Measurements from ENCODE around the gene ZNF248.
"Not testable (repeated sequence)": the region's sequence is repeated elsewhere in the genome, so short reads cannot be mapped to it uniquely, and the experiment has no call there.

ZNF248 gene

GRCh38 chr10:37865264-37865663 lies 7.9 kb upstream of the ZNF248 start:
- Histone ChIP-seq H3K4me3 (ENCODE audit: low read length) (no peak overlapping the region), H3K27ac (ENCODE audit: low read length) (no peak overlapping the region), H3K4me1 (ENCODE audit: control insufficient read depth, low read depth, low read length) (no peaks in the 10 kb centered on the region), H3K36me3 (ENCODE audit: control insufficient read depth, low read depth, low read length) (no peaks in the 10 kb centered on the region), H3K9me3 (ENCODE audit: control insufficient read depth, low read depth, low read length) (peaks cover 30% of the 10 kb centered on the region), H3K9ac (ENCODE audit: low read length) (no peak overlapping the region), H3K27me3 (ENCODE audit: control insufficient read depth, insufficient read depth, low read length) (no peaks in the 10 kb centered on the region)

GRCh38 chr10:37860494-37861190 lies 3.2 kb upstream of the ZNF248 start:
- no peak overlapping the region for H3K4me3 ChIP-seq (ENCODE audit: low read length)
- H3K4me1 ChIP-seq (ENCODE audit: control insufficient read depth, low read depth, low read length) = peaks cover 6% of the 10 kb centered on the region
- H3K9ac ChIP-seq (ENCODE audit: low read length) = no peak overlapping the region
- no peaks in the 10 kb centered on the region for H3K36me3 ChIP-seq (ENCODE audit: control insufficient read depth, low read depth, low read length)
- H3K27ac ChIP-seq (ENCODE audit: low read length) = no peak overlapping the region
- H3K27me3 ChIP-seq (ENCODE audit: control insufficient read depth, insufficient read depth, low read length) = peaks cover 4% of the 10 kb centered on the region
- peaks cover 25% of the 10 kb centered on the region for H3K9me3 ChIP-seq (ENCODE audit: control insufficient read depth, low read depth, low read length)

- H3K9me3 ChIP-seq (ENCODE audit: control insufficient read depth, low read depth, low read length) = peaks cover 21% of the 10 kb centered on the region
- not testable (repeated sequence) for H3K27ac ChIP-seq (ENCODE audit: low read length); H3K36me3 ChIP-seq (ENCODE audit: control insufficient read depth, low read depth, low read length); H3K4me3 ChIP-seq (ENCODE audit: low read length); H3K9ac ChIP-seq (ENCODE audit: low read length); H3K27me3 ChIP-seq (ENCODE audit: control insufficient read depth, insufficient read depth, low read length); H3K4me1 ChIP-seq (ENCODE audit: control insufficient read depth, low read depth, low read length)
Measured at GRCh38 chr10:37859270-37859669, 1.9 kb upstream of the ZNF248 start.

- peaks cover 6% of the 10 kb centered on the region for H3K4me1 ChIP-seq (ENCODE audit: control insufficient read depth, low read depth, low read length)
- H3K27ac ChIP-seq (ENCODE audit: low read length) = no peak overlapping the region
- no peaks in the 10 kb centered on the region for H3K36me3 ChIP-seq (ENCODE audit: control insufficient read depth, low read depth, low read length)
- H3K27me3 ChIP-seq (ENCODE audit: control insufficient read depth, insufficient read depth, low read length) = peaks cover 4% of the 10 kb centered on the region
- H3K9ac ChIP-seq (ENCODE audit: low read length) = peak overlapping the region; percentile 33
- H3K9me3 ChIP-seq (ENCODE audit: control insufficient read depth, low read depth, low read length) = peaks cover 5% of the 10 kb centered on the region
- H3K4me3 ChIP-seq (ENCODE audit: low read length) = peak overlapping the region; percentile 64
Measured at GRCh38 chr10:37856881-37857286, 526 bp downstream of the ZNF248 start.

GRCh38 chr10:37855636-37856035 lies 1.8 kb downstream of the ZNF248 start:
- H3K4me1 ChIP-seq (ENCODE audit: control insufficient read depth, low read depth, low read length) = peaks cover 6% of the 10 kb centered on the region
- peaks cover 2% of the 10 kb centered on the region for H3K9me3 ChIP-seq (ENCODE audit: control insufficient read depth, low read depth, low read length)
- H3K27me3 ChIP-seq (ENCODE audit: control insufficient read depth, insufficient read depth, low read length) = peaks cover 4% of the 10 kb centered on the region
- no peak overlapping the region for H3K9ac ChIP-seq (ENCODE audit: low read length)
- H3K36me3 ChIP-seq (ENCODE audit: control insufficient read depth, low read depth, low read length) = no peaks in the 10 kb centered on the region
- no peak overlapping the region for H3K27ac ChIP-seq (ENCODE audit: low read length)
- H3K4me3 ChIP-seq (ENCODE audit: low read length) = peak overlapping the region; percentile 8

GRCh38 chr10:37854626-37855025 lies 2.8 kb downstream of the ZNF248 start:
- Histone ChIP-seq H3K27ac (ENCODE audit: low read length) (no peak overlapping the region), H3K27me3 (ENCODE audit: control insufficient read depth, insufficient read depth, low read length) (peaks cover 4% of the 10 kb centered on the region), H3K4me3 (ENCODE audit: low read length) (no peak overlapping the region), H3K4me1 (ENCODE audit: control insufficient read depth, low read depth, low read length) (peaks cover 6% of the 10 kb centered on the region), H3K9me3 (ENCODE audit: control insufficient read depth, low read depth, low read length) (no peaks in the 10 kb centered on the region), H3K36me3 (ENCODE audit: control insufficient read depth, low read depth, low read length) (no peaks in the 10 kb centered on the region), H3K9ac (ENCODE audit: low read length) (no peak overlapping the region)

GRCh38 chr10:37844644-37845043 lies 12.8 kb downstream of the ZNF248 start:
- no peaks in the 10 kb centered on the region for H3K36me3 ChIP-seq (ENCODE audit: control insufficient read depth, low read depth, low read length)
- no peak overlapping the region for H3K9ac ChIP-seq (ENCODE audit: low read length)
- no peaks in the 10 kb centered on the region for H3K9me3 ChIP-seq (ENCODE audit: control insufficient read depth, low read depth, low read length)
- H3K4me3 ChIP-seq (ENCODE audit: low read length) = no peak overlapping the region
- H3K27me3 ChIP-seq (ENCODE audit: control insufficient read depth, insufficient read depth, low read length) = no peaks in the 10 kb centered on the region
- H3K27ac ChIP-seq (ENCODE audit: low read length) = no peak overlapping the region
- no peaks in the 10 kb centered on the region for H3K4me1 ChIP-seq (ENCODE audit: control insufficient read depth, low read depth, low read length)

- Histone ChIP-seq H3K9me3 (ENCODE audit: control insufficient read depth, low read depth, low read length) (peaks cover 25% of the 10 kb centered on the region), H3K27ac (ENCODE audit: low read length) (no peak overlapping the region), H3K36me3 (ENCODE audit: control insufficient read depth, low read depth, low read length) (peaks cover 23% of the 10 kb centered on the region), H3K4me1 (ENCODE audit: control insufficient read depth, low read depth, low read length) (no peaks in the 10 kb centered on the region), H3K4me3 (ENCODE audit: low read length) (no peak overlapping the region), H3K27me3 (ENCODE audit: control insufficient read depth, insufficient read depth, low read length) (no peaks in the 10 kb centered on the region), H3K9ac (ENCODE audit: low read length) (no peak overlapping the region)
Measured at GRCh38 chr10:37839243-37839642, 18.2 kb downstream of the ZNF248 start.

- Histone ChIP-seq H3K9ac (ENCODE audit: low read length) (no peak overlapping the region), H3K4me3 (ENCODE audit: low read length) (no peak overlapping the region), H3K4me1 (ENCODE audit: control insufficient read depth, low read depth, low read length) (no peaks in the 10 kb centered on the region), H3K27me3 (ENCODE audit: control insufficient read depth, insufficient read depth, low read length) (no peaks in the 10 kb centered on the region), H3K27ac (ENCODE audit: low read length) (no peak overlapping the region), H3K9me3 (ENCODE audit: control insufficient read depth, low read depth, low read length) (peaks cover 96% of the 10 kb centered on the region), H3K36me3 (ENCODE audit: control insufficient read depth, low read depth, low read length) (peaks cover 62% of the 10 kb centered on the region)
Measured at GRCh38 chr10:37831495-37832333, 25.7 kb downstream of the ZNF248 start.

GRCh38 chr10:37826806-37827205 lies 30.6 kb downstream of the ZNF248 start:
- H3K27me3 ChIP-seq (ENCODE audit: control insufficient read depth, insufficient read depth, low read length) = no peaks in the 10 kb centered on the region
- peaks cover 75% of the 10 kb centered on the region for H3K9me3 ChIP-seq (ENCODE audit: control insufficient read depth, low read depth, low read length)
- H3K9ac ChIP-seq (ENCODE audit: low read length) = no peak overlapping the region
- H3K4me1 ChIP-seq (ENCODE audit: control insufficient read depth, low read depth, low read length) = no peaks in the 10 kb centered on the region
- no peak overlapping the region for H3K27ac ChIP-seq (ENCODE audit: low read length)
- no peak overlapping the region for H3K4me3 ChIP-seq (ENCODE audit: low read length)
- peaks cover 31% of the 10 kb centered on the region for H3K36me3 ChIP-seq (ENCODE audit: control insufficient read depth, low read depth, low read length)

GRCh38 chr10:37821237-37821636 lies 36.2 kb downstream of the ZNF248 start:
- no peaks in the 10 kb centered on the region for H3K36me3 ChIP-seq (ENCODE audit: control insufficient read depth, low read depth, low read length)
- H3K4me3 ChIP-seq (ENCODE audit: low read length) = no peak overlapping the region
- H3K9me3 ChIP-seq (ENCODE audit: control insufficient read depth, low read depth, low read length) = peaks cover 62% of the 10 kb centered on the region
- no peaks in the 10 kb centered on the region for H3K27me3 ChIP-seq (ENCODE audit: control insufficient read depth, insufficient read depth, low read length)
- H3K9ac ChIP-seq (ENCODE audit: low read length) = no peak overlapping the region
- H3K27ac ChIP-seq (ENCODE audit: low read length) = no peak overlapping the region
- no peaks in the 10 kb centered on the region for H3K4me1 ChIP-seq (ENCODE audit: control insufficient read depth, low read depth, low read length)

GRCh38 chr10:37819797-37820196 lies 37.6 kb downstream of the ZNF248 start:
- no peaks in the 10 kb centered on the region for H3K4me1 ChIP-seq (ENCODE audit: control insufficient read depth, low read depth, low read length)
- H3K9me3 ChIP-seq (ENCODE audit: control insufficient read depth, low read depth, low read length) = peaks cover 63% of the 10 kb centered on the region
- H3K27me3 ChIP-seq (ENCODE audit: control insufficient read depth, insufficient read depth, low read length) = no peaks in the 10 kb centered on the region
- no peak overlapping the region for H3K4me3 ChIP-seq (ENCODE audit: low read length)
- no peak overlapping the region for H3K9ac ChIP-seq (ENCODE audit: low read length)
- no peak overlapping the region for H3K27ac ChIP-seq (ENCODE audit: low read length)
- H3K36me3 ChIP-seq (ENCODE audit: control insufficient read depth, low read depth, low read length) = no peaks in the 10 kb centered on the region

All from iPS-18a (cell line).